NT2/D1 (cell line): ENCODE measurements around the gene CD4.

Experiments
- SUZ12 ChIP-seq: IDR thresholded peaks from 2 replicates; pipeline ENCODE4 v1.6.1; 2011; ENCODE audit not compliant: insufficient read length, insufficient read depth; ENCODE audit errors: extremely low read depth
- YY1 ChIP-seq: IDR thresholded peaks from 2 replicates; pipeline ENCODE4 v1.6.1; 2011; ENCODE audit not compliant: insufficient read length, insufficient read depth
- ZNF274 ChIP-seq: IDR thresholded peaks from 2 replicates; pipeline ENCODE4 v1.6.1; 2011; ENCODE audit warnings: mild to moderate bottlenecking, low read depth, low read length

- TF ChIP-seq YY1 (no peak), ZNF274 (no peak), SUZ12 (no peak)
These were observed 71.6 kb downstream of the CD4 start for GRCh38 chr12:6860942-6861341.
